B cell (primary cell): ENCODE data around the gene ASPN. TPM values are rescaled to one million over a fixed set of nuclear protein-coding genes. Genes with fewer than 3 reads are reported as not detected.

ENCODE experiments used
- ATAC-seq: fragments of 200-7000 bp; cut with Tn5 transposase; one replicate; pipeline ENCODE4 v1.10.0; 2021; ENCODE audit warnings: low read depth, mild to moderate bottlenecking, moderate number of reproducible peaks, moderate library complexity
- CTCF ChIA-PET: fragments of 350-600 bp; sonication (Branson Sonifier 250); formaldehyde crosslinking; loops from one replicate; lab custom pipeline; 2021; ENCODE audit warnings: antibody characterized with exemption, inconsistent platforms; lab: Charles Lee
- POLR2A ChIA-PET: fragments of 350-600 bp; sonication (Branson Sonifier 250); formaldehyde crosslinking; loops from one replicate; lab custom pipeline; 2021; ENCODE audit warnings: antibody characterized with exemption; lab: Charles Lee
- DNase-seq: peaks from one replicate; pipeline ENCODE4 v3.0.0; 2013
- H2AFZ ChIP-seq: 2 replicates; pipeline ENCODE4 v1.6.1; 2012; ENCODE audit warnings: mild to moderate bottlenecking, low read depth, low read length; ENCODE audit not compliant: insufficient read depth, poor library complexity, severe bottlenecking
- H3K27ac ChIP-seq, 2 donors: 1 replicate in 1 of 2; 2 replicates in 1 of 2; pipeline ENCODE4 v1.5.1; 2012 to 2013; ENCODE audit warnings: low read length in 2 of 2, mild to moderate bottlenecking in 2 of 2, moderate library complexity in 1 of 2
- H3K27me3 ChIP-seq, 4 experiments: fragments of 200-600 bp in 1 of 4; sonication (generic) in 1 of 4; replicated peaks in 1 of 4; 1 replicate in 2 of 4; 2 replicates in 2 of 4; pipeline versions ENCODE4 v1.6.1 to v1.7.0; 2013 to 2016; ENCODE audit warnings: low read length in 3 of 4, mild to moderate bottlenecking in 2 of 4, mixed read lengths in 1 of 4, moderate library complexity in 1 of 4; ENCODE audit not compliant: insufficient read depth in 4 of 4, control insufficient read depth in 3 of 4; ENCODE audit errors: control extremely low read depth in 1 of 4
- H3K36me3 ChIP-seq, 2 experiments: replicated peaks in 1 of 2; 1 replicate in 1 of 2; 2 replicates in 1 of 2; pipeline versions ENCODE4 v1.6.1 to v1.7.1; 2013; ENCODE audit warnings: low read length in 1 of 2; ENCODE audit not compliant: insufficient read depth in 2 of 2, control insufficient read depth in 1 of 2; ENCODE audit errors: control extremely low read depth in 1 of 2, extremely low read depth in 1 of 2
- H3K4me1 ChIP-seq, 2 donors: fragments of 200-600 bp in 1 of 2; sonication (generic) in 1 of 2; 1 replicate in 1 of 2; 2 replicates in 1 of 2; pipeline versions ENCODE4 v1.5.1 to v1.6.1; 2013 to 2017; ENCODE audit warnings: low read length in 2 of 2; ENCODE audit not compliant: control insufficient read depth in 2 of 2, insufficient read depth in 2 of 2
- H3K4me2 ChIP-seq: replicated peaks from 2 replicates; pipeline ENCODE3; 2012; ENCODE audit warnings: mild to moderate bottlenecking, low read depth, low read length; ENCODE audit not compliant: poor library complexity, severe bottlenecking
- H3K4me3 ChIP-seq, 5 experiments: fragments of 200-600 bp in 1 of 5; sonication (generic) in 1 of 5; 1 replicate in 3 of 5; 2 replicates in 2 of 5; pipeline versions ENCODE4 v1.5.1 to v1.7.0; 2011 to 2016; ENCODE audit warnings: low read length in 4 of 5, mild to moderate bottlenecking in 4 of 5, low read depth in 2 of 5, control low read depth in 1 of 5, moderate library complexity in 1 of 5; ENCODE audit not compliant: insufficient read depth in 1 of 5; ENCODE audit errors: control extremely low read depth in 1 of 5, extremely low read depth in 1 of 5
- H3K79me2 ChIP-seq: fragments of 200-600 bp; sonication (generic); one replicate; pipeline ENCODE4 v1.6.0; 2016; ENCODE audit warnings: low read length; ENCODE audit not compliant: control insufficient read depth, insufficient read depth
- H3K9ac ChIP-seq: fragments of 200-600 bp; sonication (generic); 2 replicates; pipeline ENCODE4 v1.6.1; 2017; ENCODE audit warnings: mild to moderate bottlenecking, low read length, moderate library complexity
- H3K9me3 ChIP-seq, 3 donors: one replicate each; pipeline versions ENCODE4 v1.6.1 to v1.7.1; 2013; ENCODE audit warnings: low read length in 2 of 3; ENCODE audit not compliant: control insufficient read depth in 2 of 3, insufficient read depth in 1 of 3; ENCODE audit errors: control extremely low read depth in 1 of 3
- H4K20me1 ChIP-seq: 2 replicates; pipeline ENCODE4 v1.6.0; 2012; ENCODE audit warnings: mild to moderate bottlenecking, low read length; ENCODE audit not compliant: insufficient read depth, control insufficient read depth, poor library complexity, severe bottlenecking
- H3K27ac Mint-ChIP-seq: one replicate; pipeline ENCODE4 v1.8.0; 2021; ENCODE audit warnings: mixed read lengths
- H3K27me3 Mint-ChIP-seq: one replicate; pipeline ENCODE4 v1.8.0; 2021; ENCODE audit warnings: mixed read lengths
- H3K4me1 Mint-ChIP-seq: one replicate; pipeline ENCODE4 v1.8.0; 2021; ENCODE audit warnings: mixed read lengths
- H3K4me3 Mint-ChIP-seq: one replicate; pipeline ENCODE4 v1.8.0; 2021; ENCODE audit warnings: mixed read lengths
- H3K9me3 Mint-ChIP-seq: one replicate; pipeline ENCODE4 v1.8.0; 2022; ENCODE audit warnings: mixed read lengths; ENCODE audit not compliant: insufficient read depth
- CTCF ChIP-seq: fragments of 200-600 bp; IDR thresholded peaks from one replicate; pipeline ENCODE4 v1.8.0; 2022; ENCODE audit warnings: antibody characterized with exemption, mild to moderate bottlenecking
- EZH2 ChIP-seq: IDR thresholded peaks from 2 replicates; pipeline ENCODE4 v1.6.1; 2012; ENCODE audit warnings: borderline replicate concordance, low read depth, mild to moderate bottlenecking, moderate library complexity, low read length; ENCODE audit not compliant: insufficient read depth, poor library complexity, severe bottlenecking
- WGBS: methylation state at CpG from one replicate; pipeline ENCODE4 v1.1.5; 2013; ENCODE audit warnings: missing lambda C conversion rate; ENCODE audit not compliant: insufficient coverage; 5-methylcytosine and 5-hydroxymethylcytosine counted together
- intact Hi-C: fragments of 100-400 bp; cut with micrococcal nuclease; formaldehyde crosslinking; loops from one replicate; pipeline ENCODE4 v1.10.0; 2022
- polyA plus RNA-seq: library from polyadenylated mRNA; depleted of rRNA; stranded (reverse); fragments of >200 nt; gene quantifications from 2 replicates; pipeline ENCODE4 v1.2.3, GENCODE V29; 2012
- total RNA-seq, 2 donors: library from RNA; stranded (reverse); fragments of 120-200 nt in 1 of 2; gene quantifications; 1 replicate in 1 of 2; 2 replicates in 1 of 2; pipeline versions ENCODE4 v1.2.3 to v1.2.4, GENCODE V29; 2013 to 2022

The ASPN gene
- total and polyA plus RNA-seq, 2 donors (not counting 1 experiment from before 2014, with no cell fraction given): not detected

DNA sequence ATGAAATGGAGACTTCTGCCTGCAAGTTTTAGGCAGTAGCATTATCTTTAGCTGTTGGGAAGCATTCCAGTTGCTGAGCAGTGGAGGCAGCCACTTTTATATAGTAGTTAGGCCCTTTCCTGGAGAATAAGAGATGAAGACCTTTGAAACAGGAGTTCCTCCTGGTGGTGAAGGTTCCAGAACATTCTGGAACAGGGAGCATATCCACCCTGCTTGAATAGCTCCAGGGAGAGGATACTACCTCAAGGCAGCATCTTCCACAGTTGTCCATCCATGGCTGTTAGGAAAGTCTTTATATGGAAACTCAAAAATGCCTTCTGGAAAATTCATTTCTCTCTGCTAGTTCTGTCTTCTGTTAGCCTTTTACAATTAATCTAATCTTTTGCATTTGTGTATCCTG lies 3.0 kb downstream of the ASPN start:
- H4K20me1 ChIP-seq: no peaks in the 10 kb centered on the region
- intact Hi-C loops: no loop called here
- ATAC-seq: no peak
- Mint-ChIP-seq H3K9me3 (no peaks in the 10 kb centered on the region), H3K27me3 (no peaks in the 10 kb centered on the region), H3K27ac (no peak overlapping the region), H3K4me1 (peaks cover 2% of the 10 kb centered on the region), H3K4me3 (no peak overlapping the region)
- H3K27ac ChIP-seq: no peak overlapping the region
- no peaks in the 10 kb centered on the region for H3K79me2 ChIP-seq
- H2AFZ ChIP-seq: no peak overlapping the region
- H3K36me3 ChIP-seq: no peaks in the 10 kb centered on the region
- H3K9me3 ChIP-seq: no peaks in the 10 kb centered on the region
- ChIA-PET CTCF (no interaction called here), POLR2A (no interaction called here)
- no peak overlapping the region for H3K4me3 ChIP-seq
- no peak overlapping the region for H3K4me2 ChIP-seq
- H3K4me1 ChIP-seq: no peaks in the 10 kb centered on the region
- H3K27me3 ChIP-seq: no peaks in the 10 kb centered on the region
- DNase-seq: no peak
- no peak overlapping the region for H3K9ac ChIP-seq
- TF ChIP-seq CTCF (no peak), EZH2 (no peak)

DNA sequence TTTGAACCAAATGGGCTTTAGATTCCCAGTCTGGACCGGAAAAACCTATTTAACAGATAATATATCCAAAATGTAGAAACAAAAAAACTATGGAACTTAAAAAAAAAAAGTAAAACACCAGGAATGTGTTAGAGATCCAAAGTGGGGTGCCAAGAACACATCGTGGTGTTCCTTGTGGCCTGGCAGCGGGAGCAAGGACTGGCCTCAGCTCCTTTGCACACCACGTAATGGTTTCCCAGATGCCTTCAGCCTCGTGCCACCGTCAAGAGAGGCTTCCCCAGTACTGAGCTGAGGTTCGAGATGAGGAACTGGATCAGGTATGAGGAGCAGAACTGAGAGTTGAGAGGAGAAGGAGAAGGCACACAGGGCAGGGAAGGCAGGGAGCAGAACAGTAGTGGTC lies 3.5 kb downstream of the ASPN start:
- Histone ChIP-seq H3K4me3 (no peak overlapping the region), H3K79me2 (no peaks in the 10 kb centered on the region), H4K20me1 (no peaks in the 10 kb centered on the region), H3K9me3 (no peaks in the 10 kb centered on the region), H3K9ac (no peak overlapping the region), H3K27ac (no peak overlapping the region), H3K4me1 (no peaks in the 10 kb centered on the region), H3K4me2 (no peak overlapping the region), H3K27me3 (no peaks in the 10 kb centered on the region), H3K36me3 (no peaks in the 10 kb centered on the region), H2AFZ (no peak overlapping the region)
- WGBS: 99% methylated on average over 6 of the region's 7 CpGs
- no peaks in the 10 kb centered on the region for H3K27me3 Mint-ChIP-seq
- CTCF ChIA-PET: no interaction called here
- peaks cover 2% of the 10 kb centered on the region for H3K4me1 Mint-ChIP-seq
- DNase-seq (no peak), ATAC-seq (no peak)
- no peak overlapping the region for H3K4me3 Mint-ChIP-seq
- intact Hi-C loops: no loop called here
- TF ChIP-seq EZH2: no peak
- TF ChIP-seq CTCF: no peak
- no peaks in the 10 kb centered on the region for H3K9me3 Mint-ChIP-seq
- H3K27ac Mint-ChIP-seq: no peak overlapping the region
- POLR2A ChIA-PET: no interaction called here
